ENCODE data around the gene PRKACB.

Gene PRKACB

DNA sequence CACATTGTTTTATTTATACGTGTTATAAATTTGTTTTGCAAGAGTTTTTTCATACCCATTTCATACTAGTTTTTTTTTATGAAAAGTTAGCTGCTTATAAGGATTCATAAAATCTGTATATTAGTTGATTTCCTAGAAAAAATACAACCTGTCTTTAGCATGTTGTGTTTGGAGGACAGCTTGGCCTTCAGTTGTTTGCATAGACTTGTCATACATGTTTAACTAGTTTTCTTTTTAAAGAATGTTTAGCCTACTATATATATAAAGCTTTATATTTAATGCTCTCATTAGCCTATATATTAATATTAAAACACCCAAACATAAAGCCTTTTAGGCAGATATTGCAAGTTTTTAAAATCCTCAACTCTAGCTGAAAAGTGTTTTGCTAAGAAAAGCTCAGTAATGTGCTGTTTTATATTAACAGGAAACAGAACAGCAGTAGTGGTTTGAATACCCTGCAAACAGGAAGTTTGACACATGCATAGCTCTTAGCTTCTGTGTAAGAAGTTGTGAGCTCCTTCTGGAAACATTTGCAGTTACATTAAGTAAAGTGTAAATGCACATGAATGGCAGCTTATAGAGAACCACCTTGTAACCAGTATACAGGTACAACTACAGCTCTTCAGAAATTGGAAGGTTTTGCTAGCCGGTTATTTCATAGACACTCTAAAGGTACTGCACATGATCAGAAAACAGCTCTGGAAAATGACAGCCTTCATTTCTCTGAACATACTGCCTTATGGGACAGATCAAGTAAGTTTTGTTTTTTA is at the start of gene PRKACB:
Gene PRKACB (plus strand): TSS at position 476 of the 770 bp plus-strand sequence. CDS start 91 bp downstream, at position 567.
- no peak for TF ChIP-seq EP300 (IDR thresholded peaks at IDR 0.05; ENCODE audit: borderline replicate concordance)
- TF ChIP-seq TAF1 (IDR thresholded peaks at IDR 0.05; ENCODE audit: low read depth): no peak
- no peak for TF ChIP-seq ZBTB7A (IDR thresholded peaks at IDR 0.05; ENCODE audit: low read depth)
- TF ChIP-seq, protein P1, sequence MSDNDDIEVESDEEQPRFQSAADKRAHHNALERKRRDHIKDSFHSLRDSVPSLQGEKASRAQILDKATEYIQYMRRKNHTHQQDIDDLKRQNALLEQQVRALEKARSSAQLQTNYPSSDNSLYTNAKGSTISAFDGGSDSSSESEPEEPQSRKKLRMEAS (IDR thresholded peaks at IDR 0.05): no peak
- no peak for TF ChIP-seq CREB1 (IDR thresholded peaks at IDR 0.05; ENCODE audit: low read depth)
- TF ChIP-seq, protein P2, sequence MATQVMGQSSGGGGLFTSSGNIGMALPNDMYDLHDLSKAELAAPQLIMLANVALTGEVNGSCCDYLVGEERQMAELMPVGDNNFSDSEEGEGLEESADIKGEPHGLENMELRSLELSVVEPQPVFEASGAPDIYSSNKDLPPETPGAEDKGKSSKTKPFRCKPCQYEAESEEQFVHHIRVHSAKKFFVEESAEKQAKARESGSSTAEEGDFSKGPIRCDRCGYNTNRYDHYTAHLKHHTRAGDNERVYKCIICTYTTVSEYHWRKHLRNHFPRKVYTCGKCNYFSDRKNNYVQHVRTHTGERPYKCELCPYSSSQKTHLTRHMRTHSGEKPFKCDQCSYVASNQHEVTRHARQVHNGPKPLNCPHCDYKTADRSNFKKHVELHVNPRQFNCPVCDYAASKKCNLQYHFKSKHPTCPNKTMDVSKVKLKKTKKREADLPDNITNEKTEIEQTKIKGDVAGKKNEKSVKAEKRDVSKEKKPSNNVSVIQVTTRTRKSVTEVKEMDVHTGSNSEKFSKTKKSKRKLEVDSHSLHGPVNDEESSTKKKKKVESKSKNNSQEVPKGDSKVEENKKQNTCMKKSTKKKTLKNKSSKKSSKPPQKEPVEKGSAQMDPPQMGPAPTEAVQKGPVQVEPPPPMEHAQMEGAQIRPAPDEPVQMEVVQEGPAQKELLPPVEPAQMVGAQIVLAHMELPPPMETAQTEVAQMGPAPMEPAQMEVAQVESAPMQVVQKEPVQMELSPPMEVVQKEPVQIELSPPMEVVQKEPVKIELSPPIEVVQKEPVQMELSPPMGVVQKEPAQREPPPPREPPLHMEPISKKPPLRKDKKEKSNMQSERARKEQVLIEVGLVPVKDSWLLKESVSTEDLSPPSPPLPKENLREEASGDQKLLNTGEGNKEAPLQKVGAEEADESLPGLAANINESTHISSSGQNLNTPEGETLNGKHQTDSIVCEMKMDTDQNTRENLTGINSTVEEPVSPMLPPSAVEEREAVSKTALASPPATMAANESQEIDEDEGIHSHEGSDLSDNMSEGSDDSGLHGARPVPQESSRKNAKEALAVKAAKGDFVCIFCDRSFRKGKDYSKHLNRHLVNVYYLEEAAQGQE (IDR thresholded peaks at IDR 0.05; ENCODE audit: low read depth): no peak
- TF ChIP-seq, protein P3, sequence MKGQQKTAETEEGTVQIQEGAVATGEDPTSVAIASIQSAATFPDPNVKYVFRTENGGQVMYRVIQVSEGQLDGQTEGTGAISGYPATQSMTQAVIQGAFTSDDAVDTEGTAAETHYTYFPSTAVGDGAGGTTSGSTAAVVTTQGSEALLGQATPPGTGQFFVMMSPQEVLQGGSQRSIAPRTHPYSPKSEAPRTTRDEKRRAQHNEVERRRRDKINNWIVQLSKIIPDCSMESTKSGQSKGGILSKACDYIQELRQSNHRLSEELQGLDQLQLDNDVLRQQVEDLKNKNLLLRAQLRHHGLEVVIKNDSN (IDR thresholded peaks at IDR 0.05): no peak
- no peak for TF ChIP-seq NFIC (IDR thresholded peaks at IDR 0.05)

DNA sequence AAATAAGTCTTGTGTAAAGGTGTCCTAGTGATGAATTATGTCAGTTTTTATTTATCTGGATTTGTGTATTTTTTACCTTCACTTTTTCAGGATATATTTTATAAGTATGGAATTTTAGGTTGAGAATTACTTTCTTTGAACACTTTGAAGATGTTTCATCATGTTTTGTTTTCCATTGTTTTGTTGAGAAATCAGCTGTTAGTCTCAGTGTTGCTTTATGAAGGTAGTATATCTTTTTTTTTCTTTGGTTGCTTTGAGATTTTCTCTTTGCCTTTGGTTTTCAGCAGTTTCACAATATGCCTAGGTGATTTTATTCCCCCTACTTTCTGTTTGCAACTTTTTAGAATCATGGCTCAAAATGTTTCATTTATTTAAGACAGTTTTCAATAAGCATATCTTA is 48.8 kb upstream of the PRKACB start:
- no peak for TF ChIP-seq TEAD4 (IDR thresholded peaks at IDR 0.05)
- TF ChIP-seq EP300 (IDR thresholded peaks at IDR 0.05; ENCODE audit: borderline replicate concordance): no peak
- TF ChIP-seq, protein P2 (IDR thresholded peaks at IDR 0.05; ENCODE audit: low read depth): no peak
- TF ChIP-seq YY1 (IDR thresholded peaks at IDR 0.05; ENCODE audit: low read depth): no peak
- no peak for TF ChIP-seq NFIC (IDR thresholded peaks at IDR 0.05)
- no peak for TF ChIP-seq EGR1 (IDR thresholded peaks at IDR 0.05)
- no peak for TF ChIP-seq FOXM1 (IDR thresholded peaks at IDR 0.05; ENCODE audit: borderline replicate concordance, low read depth)

DNA sequence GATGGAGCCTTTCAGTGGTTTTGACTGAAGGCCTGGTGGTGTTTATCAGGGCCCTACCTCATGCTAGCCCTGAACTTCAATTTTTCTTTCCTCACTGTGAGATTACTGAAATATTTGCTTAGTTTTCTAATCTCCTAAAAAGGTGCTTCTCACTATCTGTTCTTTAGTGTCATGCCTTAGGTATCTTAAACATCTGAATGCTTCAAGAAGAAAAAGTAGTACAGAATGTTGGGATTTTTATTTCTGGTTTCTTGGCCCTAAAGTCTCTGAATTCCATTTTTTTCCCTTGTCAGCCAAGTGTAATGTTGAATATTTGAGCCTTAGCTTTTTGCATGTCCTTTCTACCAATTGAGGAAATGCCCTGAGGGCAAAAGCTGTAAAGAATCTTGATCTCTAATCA is 47.9 kb upstream of the PRKACB start:
- no peak for TF ChIP-seq YY1 (IDR thresholded peaks at IDR 0.05; ENCODE audit: low read depth)
- no peak for TF ChIP-seq CEBPB (IDR thresholded peaks at IDR 0.05)
- TF ChIP-seq, protein P2 (IDR thresholded peaks at IDR 0.05; ENCODE audit: low read depth): no peak
- no peak for TF ChIP-seq EGR1 (IDR thresholded peaks at IDR 0.05)
- TF ChIP-seq, protein P3 (IDR thresholded peaks at IDR 0.05): no peak
- TF ChIP-seq FOXM1 (IDR thresholded peaks at IDR 0.05; ENCODE audit: borderline replicate concordance, low read depth): no peak
- TF ChIP-seq TCF12 (IDR thresholded peaks at IDR 0.05; ENCODE audit: low read depth): no peak
- TF ChIP-seq, protein P1 (IDR thresholded peaks at IDR 0.05): no peak
- TF ChIP-seq TEAD4 (IDR thresholded peaks at IDR 0.05): no peak
- no peak for TF ChIP-seq TAF1 (IDR thresholded peaks at IDR 0.05; ENCODE audit: low read depth)
- TF ChIP-seq ZBTB7A (IDR thresholded peaks at IDR 0.05; ENCODE audit: low read depth): no peak
- TF ChIP-seq CREB1 (IDR thresholded peaks at IDR 0.05; ENCODE audit: low read depth): no peak
- TF ChIP-seq EP300 (IDR thresholded peaks at IDR 0.05; ENCODE audit: borderline replicate concordance): no peak
- TF ChIP-seq NFIC (IDR thresholded peaks at IDR 0.05): no peak
- no peak for TF ChIP-seq RAD21 (IDR thresholded peaks at IDR 0.05; ENCODE audit: low read depth)

DNA sequence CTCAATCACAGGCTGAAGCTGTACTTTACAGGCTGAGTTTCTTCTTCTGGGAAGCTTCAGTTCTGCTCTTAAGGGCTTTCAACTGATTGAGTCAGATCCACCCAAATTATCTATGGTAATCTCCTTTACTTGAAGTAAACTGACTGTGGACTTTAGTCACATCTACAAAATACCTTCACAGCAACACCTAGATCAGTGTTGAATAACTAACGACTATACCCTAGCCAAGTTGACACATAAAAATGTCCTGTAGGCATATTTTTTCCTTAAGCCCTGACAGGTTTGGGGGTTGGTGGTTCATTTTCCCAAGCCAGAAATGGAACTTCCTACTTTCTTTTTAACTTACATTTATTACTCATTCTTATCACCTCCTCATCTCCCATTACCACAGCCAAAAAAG is 42.9 kb upstream of the PRKACB start:
- TF ChIP-seq, protein P3 (IDR thresholded peaks at IDR 0.05): no peak
- no peak for TF ChIP-seq CREB1 (IDR thresholded peaks at IDR 0.05; ENCODE audit: low read depth)
- no peak for TF ChIP-seq CEBPB (IDR thresholded peaks at IDR 0.05)
- TF ChIP-seq, protein P1 (IDR thresholded peaks at IDR 0.05): no peak
- no peak for TF ChIP-seq YY1 (IDR thresholded peaks at IDR 0.05; ENCODE audit: low read depth)
- TF ChIP-seq ZBTB7A (IDR thresholded peaks at IDR 0.05; ENCODE audit: low read depth): no peak
- TF ChIP-seq EP300 (IDR thresholded peaks at IDR 0.05; ENCODE audit: borderline replicate concordance): no peak
- no peak for TF ChIP-seq TAF1 (IDR thresholded peaks at IDR 0.05; ENCODE audit: low read depth)
- no peak for TF ChIP-seq TEAD4 (IDR thresholded peaks at IDR 0.05)
- no peak for TF ChIP-seq RAD21 (IDR thresholded peaks at IDR 0.05; ENCODE audit: low read depth)
- no peak for TF ChIP-seq EGR1 (IDR thresholded peaks at IDR 0.05)
- TF ChIP-seq, protein P2 (IDR thresholded peaks at IDR 0.05; ENCODE audit: low read depth): no peak
- TF ChIP-seq NFIC (IDR thresholded peaks at IDR 0.05): no peak
- no peak for TF ChIP-seq TCF12 (IDR thresholded peaks at IDR 0.05; ENCODE audit: low read depth)
- no peak for TF ChIP-seq FOXM1 (IDR thresholded peaks at IDR 0.05; ENCODE audit: borderline replicate concordance, low read depth)

Data from Ishikawa (cell line).